H54 (cell line): ENCODE data around the gene SLC5A1.
A peak's percentile ranks its signal among the peaks of the same experiment; 100 is the strongest.

ENCODE experiments used
- DNase-seq: peaks from one replicate; pipeline ENCODE4 v3.0.0; 2011; ENCODE audit warnings: low spot score, mixed read lengths; ENCODE audit not compliant: insufficient read length
- FAIRE-seq: peaks from 3 replicates; lab custom pipeline; 2011; peaks lifted over from hg19 to GRCh38; lab: Jason Lieb, UNC
- POLR2A ChIP-seq: IDR thresholded peaks from 2 replicates; pipeline ENCODE4 v1.6.1; 2011; ENCODE audit warnings: low read depth, mild to moderate bottlenecking, low read length

Gene SLC5A1

GRCh38 chr22:32031466-32031865, 11.6 kb upstream of the SLC5A1 start:
- TF ChIP-seq POLR2A, result no peak

GRCh38 chr22:32034275-32034674, 8.8 kb upstream of the SLC5A1 start:
- TF ChIP-seq POLR2A, result no peak
- DNase-seq (no peak), FAIRE-seq (no peak)

More at GRCh38 chr22:32031466-32031865, 11.6 kb upstream of the SLC5A1 start:
- DNase-seq, result no peak
- FAIRE-seq, result no peak

DNA sequence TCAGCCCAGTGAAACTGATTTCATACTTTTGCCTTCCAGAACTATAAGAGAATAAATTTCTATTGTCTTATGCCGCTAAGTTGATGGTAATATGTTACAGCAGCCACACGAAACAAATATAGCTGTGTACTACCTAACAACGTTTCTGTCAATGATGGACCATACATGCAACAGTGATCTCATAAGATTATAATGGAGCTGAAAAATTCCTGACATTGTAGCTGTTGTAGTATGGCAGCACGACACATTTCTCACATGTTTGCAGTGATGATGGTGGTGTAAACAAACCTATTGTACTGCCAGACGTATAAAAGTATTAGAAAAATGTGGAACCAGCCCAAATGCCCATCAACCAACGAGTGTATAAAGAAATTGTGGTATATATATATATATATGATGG, 5.8 kb upstream of the SLC5A1 start:
- DNase-seq (no peak), FAIRE-seq (no peak)
- no peak for TF ChIP-seq POLR2A

DNA sequence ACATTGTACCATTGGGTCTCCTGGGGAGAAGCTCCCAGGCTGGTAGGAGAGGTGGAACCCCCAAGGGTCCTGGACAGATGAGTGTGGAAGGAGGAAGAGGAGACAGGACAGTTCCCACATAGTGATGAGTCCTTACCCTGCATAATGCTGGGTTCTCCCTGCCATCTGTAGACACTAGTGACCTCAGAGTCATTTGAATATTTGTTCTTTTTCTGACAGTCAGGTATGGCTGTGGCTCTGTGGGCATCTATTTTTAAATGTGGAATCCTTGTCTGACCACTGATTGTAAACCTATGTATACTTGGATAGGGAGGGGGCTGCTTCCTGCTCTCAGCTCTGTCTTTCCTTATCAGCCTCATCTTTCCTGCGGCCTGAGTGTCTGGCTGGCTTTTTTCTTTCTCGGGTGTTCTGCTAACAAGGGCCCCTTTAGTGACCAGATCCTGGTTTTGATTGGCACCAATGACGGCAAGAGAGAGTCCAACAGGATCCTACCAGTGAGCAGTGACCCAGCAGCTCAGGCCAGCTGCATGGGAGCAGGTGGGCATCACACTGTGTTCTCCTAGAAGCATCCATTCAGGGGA, 2.6 kb upstream of the SLC5A1 start:
- FAIRE-seq (no peak), DNase-seq (no peak)

GRCh38 chr22:32043391-32043790, 330 bp downstream of the SLC5A1 start:
- FAIRE-seq, result no peak
- TF ChIP-seq POLR2A, result no peak
- no peak for DNase-seq

More for the DNA sequence above, 2.6 kb upstream of the SLC5A1 start:
- TF ChIP-seq POLR2A, result no peak

DNA sequence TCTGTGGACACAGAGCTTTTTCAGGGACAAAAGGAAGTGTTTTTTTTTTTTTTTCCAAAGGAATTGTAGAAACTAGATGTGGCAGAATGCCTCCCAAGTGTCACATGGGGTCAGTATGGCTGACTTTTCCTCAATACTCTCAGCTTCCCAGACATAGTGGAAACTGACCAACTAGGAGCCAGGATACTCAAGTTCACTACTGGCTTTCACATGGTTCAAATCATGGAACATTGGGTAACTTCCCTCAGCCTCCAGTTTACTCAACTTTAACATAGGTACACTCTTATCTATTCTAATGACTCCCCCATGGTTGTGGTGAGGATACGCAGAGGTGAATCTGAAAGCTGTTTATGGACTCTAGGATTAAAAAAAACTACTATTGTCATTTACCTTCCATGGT, 1.4 kb downstream of the SLC5A1 start:
- FAIRE-seq, result no peak
- no peak for TF ChIP-seq POLR2A
- DNase-seq, result no peak

- TF ChIP-seq POLR2A, result no peak
- no peak for DNase-seq
- FAIRE-seq, result no peak
Observed at GRCh38 chr22:32044913-32045312, 1.9 kb downstream of the SLC5A1 start.

DNA sequence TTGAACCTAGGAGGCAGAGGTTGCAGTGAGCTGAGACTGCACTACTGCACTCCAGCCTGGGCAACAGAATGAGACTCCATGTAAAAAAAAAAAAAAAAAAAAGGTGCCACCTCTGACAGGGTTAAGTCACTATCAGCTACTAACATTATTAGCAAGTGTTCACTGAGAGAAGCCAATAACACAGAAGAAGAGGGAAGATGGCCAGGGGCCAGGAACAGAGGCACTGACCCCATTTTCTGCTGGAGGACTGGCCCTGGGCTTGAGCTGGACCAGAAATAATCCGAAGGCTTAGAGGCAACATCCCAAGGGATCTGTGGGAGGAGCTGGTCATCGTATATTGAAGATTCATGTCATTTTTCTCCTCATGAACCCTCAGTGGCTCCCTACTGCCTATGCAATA, 5.0 kb downstream of the SLC5A1 start:
- DNase-seq (no peak), FAIRE-seq (no peak)
- TF ChIP-seq POLR2A, result no peak

GRCh38 chr22:32050678-32051515, 7.8 kb downstream of the SLC5A1 start:
- FAIRE-seq (peak; percentile 90), DNase-seq (peak; percentile 70)
- no peak for TF ChIP-seq POLR2A

GRCh38 chr22:32052244-32052643, 9.2 kb downstream of the SLC5A1 start:
- FAIRE-seq (no peak), DNase-seq (no peak)
- TF ChIP-seq POLR2A, result no peak

GRCh38 chr22:32052936-32053791, 10.1 kb downstream of the SLC5A1 start:
- no peak for DNase-seq
- no peak for TF ChIP-seq POLR2A
- FAIRE-seq, result no peak

GRCh38 chr22:32055069-32055468, 12.0 kb downstream of the SLC5A1 start:
- TF ChIP-seq POLR2A, result no peak
- FAIRE-seq, result no peak
- DNase-seq, result no peak

DNA sequence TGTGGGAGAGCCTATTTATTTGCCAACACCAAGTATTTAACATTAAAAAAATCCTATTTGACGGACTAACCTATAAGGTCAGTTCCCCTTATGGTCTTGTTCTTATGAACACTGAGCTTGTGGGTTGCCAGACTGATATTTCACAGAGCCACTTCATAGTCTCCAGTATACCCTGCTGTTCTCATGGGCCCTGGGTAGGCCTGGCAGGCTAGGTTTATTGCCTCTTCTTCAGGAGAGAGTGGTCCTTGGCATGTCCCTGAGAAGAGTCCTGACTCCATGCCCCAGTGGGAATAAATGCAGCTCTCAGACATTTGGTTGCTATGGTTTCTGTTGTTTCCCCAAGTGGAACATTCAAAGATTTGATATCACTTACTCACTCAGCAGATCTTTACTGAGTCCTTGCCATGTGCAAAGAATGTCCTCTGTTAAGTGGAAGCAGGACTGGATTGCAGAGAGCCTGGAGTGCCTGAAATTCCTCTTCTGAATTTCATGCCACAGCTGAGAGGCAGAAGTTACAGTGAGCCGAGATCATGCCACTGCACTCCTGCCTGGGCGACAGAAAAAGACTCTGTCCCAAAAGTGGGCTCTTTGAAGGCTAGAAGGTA, 15.7 kb downstream of the SLC5A1 start:
- no peak for FAIRE-seq
- no peak for DNase-seq

More for the DNA sequence above, 15.7 kb downstream of the SLC5A1 start:
- TF ChIP-seq POLR2A, result no peak
